Activated effector memory CD4-positive, alpha-beta T cell treated with anti-CD3 and anti-CD28 coated beads, Interleukin-2, amount 50 U/mL, for 16 hours (primary cell): ENCODE data around the gene RUFY3.
"Not testable (repeated sequence)": the region's sequence is repeated elsewhere in the genome, so short reads cannot be mapped to it uniquely, and the experiment has no call there.

Experiments used
- DNase-seq: peaks from one replicate; pipeline ENCODE4 v3.0.0-alpha.2; 2020

Gene RUFY3

DNA sequence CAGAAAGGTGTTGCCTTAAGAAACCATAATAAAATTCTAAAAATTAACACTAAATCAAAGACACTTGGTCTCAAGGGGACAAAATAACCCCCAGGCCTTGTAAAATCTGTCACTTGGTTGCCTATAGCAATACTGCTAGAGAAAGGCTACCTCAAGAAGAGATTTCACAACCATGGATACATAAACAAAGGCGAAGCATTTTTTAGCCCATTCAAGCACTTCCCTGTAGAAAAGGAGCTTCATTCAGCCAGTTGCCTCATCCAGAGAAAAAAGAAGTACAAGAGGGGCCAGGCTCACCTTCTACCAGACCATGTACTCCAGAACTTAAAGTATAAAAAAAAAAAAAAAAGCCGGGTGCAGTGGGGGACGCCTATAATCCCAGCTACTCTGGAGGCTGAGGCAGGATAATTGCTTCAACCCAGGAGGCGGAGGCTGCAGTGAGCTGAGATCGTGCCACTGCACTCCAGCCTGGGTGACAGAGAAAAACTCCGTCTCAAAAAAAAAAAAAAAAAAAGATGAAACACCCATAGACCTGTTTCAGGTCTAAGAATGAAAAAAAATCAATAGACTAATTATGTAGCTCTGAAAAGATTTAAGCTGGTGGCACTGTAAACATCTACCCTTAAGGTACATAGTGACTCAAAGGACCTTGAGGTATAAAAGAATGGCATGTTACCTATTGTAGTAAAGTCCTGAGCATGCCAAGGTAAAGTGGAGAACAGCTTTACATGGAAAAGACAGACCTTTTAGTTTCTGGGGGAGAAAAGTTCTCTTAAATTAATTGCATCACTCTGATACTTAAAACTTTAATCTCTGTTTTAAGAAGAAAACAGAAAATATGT is 18.0 kb downstream of the RUFY3 start:
- no peak for DNase-seq

DNA sequence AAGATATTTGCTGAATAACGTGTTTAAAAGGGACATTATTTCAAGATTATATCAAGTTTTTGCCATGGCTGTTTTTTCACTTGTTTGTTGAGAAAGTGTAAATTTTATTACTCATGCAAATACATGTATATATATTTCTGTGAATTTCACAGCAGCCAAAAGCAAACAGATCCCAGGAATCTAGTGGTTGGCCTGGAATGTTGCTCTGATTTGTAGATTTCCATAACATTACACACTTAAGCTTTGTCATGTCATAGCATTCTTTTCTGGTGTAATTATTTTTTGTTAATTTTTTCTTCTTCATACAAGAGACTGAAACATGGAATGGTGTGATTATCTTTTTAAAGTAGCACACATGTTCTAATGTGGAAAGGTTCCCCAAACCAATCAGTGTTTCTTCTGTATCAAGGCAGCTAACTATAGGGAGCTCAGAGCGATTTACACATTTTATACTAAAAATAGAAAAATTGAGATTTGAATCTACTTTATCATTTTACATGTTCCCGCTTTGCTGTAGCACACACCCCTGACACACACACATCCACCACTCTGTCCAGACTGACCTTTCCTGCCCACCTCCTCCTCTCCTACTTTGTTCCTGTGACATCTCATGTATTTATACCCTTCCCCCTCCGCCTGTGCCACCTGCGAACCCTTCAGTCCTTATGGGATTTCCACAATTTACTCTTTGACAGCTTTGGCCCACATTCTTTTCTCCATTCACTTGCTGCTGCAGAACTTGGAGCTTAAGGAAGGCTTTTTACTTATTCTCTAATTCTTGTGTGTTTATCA is 20.3 kb downstream of the RUFY3 start:
- no peak for DNase-seq

DNA sequence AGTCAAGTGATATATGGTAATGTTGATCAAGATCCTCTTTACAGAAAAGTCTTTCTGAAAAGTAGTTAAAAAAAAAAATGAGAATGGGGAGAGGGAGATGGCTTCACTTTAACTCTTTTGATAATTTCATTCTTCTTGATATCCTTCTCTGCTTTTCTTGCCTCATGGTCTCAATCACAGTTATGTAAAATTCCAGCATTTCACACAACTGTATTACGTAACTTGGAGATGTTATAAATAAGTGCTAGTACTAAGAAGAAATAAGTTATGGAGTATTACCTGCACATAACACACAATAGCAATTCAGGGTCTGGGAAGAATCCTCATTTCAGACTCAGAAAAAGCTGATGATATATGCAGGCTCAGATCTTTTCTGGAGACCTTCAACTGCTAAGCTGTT is 22.0 kb downstream of the RUFY3 start:
- DNase-seq = no peak

DNA sequence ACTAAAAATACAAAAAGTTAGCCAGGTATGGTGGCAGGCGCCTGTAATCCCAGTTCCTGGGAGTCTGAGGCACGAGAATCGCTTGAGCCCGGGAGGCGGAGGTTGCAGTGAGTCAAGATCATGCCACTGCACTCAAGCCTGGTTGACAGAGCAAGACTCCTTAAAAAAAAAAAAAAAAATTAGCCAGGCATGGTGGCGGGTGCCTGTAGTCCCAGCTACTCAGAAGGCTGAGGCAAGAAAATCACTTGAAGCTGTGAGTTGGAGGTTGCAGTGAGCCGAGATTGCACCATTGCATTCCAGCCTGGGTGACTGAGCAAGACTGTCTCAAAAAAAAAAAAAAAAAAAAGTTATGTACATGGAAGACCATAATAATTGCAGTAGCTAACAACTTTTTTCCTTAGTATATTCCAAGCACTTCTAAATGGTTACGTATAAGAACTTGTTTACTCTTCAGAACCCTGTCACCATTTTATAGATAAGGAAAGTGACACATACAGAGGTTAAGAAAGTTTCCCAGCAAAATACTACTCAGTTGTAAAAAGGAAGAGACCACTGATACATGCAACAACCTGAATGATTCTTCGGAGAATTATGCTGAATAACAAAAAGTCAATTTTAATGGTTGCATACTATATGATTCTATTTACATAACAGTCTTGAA is 24.5 kb downstream of the RUFY3 start:
- no peak for DNase-seq

DNA sequence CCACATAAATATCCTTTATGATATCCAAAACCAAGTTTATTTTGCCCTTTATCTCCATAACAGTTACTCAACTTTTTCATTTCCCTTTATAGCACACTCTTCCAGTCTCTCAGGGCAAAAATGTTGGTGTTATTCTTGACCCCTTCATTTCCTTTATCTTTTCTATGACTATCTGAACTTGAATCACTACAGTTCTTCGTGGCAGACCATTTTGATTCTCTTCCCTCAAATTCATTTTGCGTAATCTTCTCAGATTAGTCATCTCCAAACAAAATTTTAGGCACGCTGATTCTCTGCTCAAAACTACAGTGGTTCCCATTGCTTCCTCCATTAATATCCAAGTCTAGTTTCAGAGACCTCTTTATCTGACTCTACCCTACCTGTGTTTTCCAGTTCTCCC is 26.1 kb downstream of the RUFY3 start:
- no peak for DNase-seq

DNA sequence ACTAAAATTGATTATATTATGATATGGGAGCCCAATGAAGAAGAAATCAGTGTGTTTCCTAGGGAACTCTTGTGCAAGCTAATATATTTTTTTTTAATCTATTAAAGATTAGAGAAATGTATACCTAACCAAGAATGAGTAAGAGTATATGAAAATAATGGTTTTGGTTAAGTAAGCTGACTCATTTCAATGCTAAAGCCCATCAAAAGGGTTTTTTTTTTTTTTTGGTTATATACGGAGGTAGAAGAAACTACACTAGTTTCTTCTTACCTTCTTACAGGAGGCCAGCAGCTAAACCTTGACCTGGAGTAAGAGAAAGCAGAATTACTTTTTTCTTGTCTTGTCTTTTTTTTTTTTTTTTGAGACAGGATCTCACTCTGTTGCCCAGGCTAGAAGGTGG is 27.5 kb downstream of the RUFY3 start:
- no peak for DNase-seq

DNA sequence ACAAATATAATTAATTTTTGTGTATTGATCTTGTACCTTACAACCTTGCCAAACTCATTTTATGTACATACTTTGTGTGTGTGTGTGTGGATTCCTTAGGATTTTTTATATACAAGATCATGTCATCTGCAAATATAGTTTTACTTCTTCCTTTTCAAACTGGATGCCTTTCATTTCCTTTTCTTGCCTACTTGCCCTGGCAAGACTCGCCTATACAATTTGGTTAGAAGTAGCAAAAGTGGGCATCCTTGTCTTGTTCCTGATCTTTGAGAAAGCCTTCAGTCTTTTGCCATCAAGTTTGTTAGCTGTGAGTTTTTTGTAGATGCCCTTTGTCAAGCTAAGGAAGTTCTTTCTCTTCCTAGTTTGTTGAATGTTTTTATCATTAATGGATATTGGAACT is 30.5 kb downstream of the RUFY3 start:
- DNase-seq = no peak

DNA sequence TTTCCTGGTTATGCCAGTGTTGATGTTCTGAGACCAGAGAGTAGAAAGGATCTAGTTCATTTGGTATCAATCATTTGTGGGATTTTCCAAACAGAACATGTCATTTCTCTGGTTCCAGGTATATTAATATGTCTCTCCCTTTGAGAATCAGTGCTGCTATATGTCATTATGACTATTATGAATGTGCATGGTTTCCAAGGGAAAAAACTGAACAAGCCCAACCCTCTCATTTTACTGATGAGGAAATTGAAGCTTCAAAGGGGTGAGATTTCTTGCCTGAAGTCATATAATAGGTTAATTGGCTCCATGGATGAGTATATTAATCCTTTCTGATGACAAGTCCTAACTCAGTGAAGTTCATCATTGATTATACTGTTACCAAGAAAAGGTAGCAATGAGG is 31.9 kb downstream of the RUFY3 start:
- DNase-seq = no peak

DNA sequence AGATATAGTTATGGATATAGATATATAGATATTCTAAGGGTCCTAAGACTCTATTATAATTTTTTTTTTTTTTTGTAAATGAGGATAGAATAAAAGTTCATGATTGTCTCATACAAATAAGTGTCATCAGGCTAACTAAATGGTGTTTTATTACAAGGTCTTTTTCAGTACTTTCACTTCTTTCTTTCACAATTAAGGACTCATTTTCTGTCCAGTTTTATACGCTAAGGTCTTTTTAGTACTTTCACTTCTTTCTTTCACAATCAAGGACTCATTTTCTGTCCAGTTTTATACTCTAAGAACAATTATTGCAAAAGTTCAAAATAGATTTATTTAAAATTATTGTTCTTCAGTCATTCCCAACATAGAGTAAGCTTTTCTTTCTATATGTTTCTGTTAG is 32.7 kb downstream of the RUFY3 start:
- DNase-seq = no peak

DNA sequence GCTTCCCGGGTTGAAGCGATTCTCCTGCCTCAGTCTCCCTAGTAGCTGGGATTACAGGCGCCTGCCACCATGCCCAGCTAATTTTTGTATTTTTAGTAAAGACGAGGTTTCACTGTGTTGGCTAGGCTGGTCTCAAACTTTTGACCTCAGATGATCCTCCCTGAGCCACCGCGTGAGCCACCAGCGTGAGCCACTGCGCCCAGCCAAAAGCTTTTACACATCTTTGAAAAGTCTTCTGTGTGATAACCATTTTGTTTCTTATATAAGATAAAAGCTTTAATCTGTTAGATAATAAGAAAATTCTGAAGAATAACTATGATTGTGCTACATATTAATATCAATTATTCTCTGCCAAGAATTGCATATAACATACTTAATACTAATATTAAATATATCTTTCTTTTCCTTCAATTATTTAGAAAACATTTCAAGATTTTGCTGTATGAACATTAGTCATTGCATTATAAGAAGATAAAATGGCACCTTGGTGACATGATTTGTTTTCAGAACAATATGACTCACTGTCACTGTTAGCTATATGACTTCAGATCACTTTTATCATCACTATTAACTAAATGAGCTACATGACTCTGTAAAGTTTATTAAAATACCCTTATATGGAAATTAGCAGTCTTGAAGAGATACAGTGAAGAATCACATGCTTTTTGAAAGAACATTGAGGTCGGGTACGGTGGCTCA is 33.4 kb downstream of the RUFY3 start:
- DNase-seq = no peak

DNA sequence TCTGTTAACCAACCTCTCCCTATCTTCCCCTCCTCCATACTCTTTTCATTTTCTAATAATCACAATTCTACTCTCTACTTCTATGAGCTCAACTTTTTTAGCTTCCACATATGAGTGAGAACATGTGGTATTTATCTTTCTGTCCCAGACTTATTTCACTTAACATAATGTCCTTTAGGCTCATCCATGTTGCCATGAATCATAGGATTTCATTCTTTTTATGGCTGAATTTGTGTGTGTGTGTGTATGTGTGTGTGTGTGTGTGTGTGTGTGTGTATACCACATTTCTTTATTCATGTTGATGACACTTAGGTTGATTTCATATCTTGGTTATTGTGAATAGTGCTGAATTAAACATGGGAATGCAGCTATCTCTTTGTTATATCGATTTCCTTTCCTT is 37.4 kb downstream of the RUFY3 start:
- DNase-seq = no peak

DNA sequence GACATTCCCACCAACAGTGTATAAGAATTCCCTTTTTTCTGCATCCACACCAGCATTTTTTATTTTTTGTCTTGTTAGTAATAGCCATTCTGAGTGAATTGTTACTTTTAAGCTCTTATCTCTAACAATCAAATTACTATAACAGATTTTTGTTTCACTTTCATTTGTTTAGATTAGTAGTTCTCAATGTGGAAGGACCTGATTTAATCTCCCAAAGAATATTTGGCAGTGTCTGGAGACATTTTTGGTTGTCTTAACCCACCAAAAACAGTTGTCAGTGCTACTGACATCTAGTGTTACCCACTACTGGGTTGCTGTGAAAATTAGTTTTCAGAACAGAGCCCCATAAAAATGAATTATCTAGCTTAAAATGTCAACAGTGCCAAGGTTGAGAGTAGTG is 37.9 kb downstream of the RUFY3 start:
- no peak for DNase-seq

DNA sequence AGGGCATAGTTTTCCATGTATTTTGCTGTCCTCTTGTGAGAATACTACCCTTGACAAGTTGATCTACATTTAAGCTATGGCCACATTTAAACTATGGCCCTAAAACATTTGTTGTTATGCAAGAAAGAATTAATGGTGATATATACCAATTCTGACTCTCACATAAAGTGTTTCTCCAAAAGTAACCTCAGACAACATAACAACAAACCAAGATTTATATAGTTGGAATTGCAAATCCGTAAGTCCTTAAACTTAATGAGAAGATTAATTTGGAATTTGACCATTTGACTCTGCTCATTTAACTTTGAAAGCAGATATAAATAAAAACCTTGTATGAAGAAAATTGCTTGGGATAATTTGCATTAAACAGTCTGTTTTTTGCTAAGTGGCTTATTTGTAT is 38.9 kb downstream of the RUFY3 start:
- DNase-seq = no peak

DNA sequence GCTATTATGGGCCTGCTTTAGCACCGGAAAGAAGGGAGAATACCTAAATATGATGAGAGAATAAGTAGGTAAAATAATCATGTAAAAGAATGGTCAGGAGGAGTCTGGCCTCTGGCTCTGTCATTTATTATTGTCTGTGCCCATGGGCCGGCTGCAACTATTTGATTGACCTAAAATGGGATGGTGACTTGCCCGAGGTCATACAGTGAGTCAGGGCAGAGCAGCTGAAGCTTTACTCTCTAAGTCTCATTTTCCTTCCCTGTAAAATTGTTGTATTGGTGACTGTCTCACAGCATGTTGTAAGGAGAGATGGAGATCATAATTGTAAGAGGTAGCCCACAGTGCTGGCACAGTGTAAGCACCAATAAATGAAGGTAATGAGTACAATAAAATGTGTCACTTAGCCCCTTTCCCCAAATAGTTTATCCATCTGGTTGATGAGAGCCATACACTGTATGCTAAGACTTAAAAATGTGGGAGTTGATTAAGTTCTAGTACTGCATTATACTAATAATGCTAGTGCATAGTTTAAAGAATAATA is 39.6 kb downstream of the RUFY3 start:
- DNase-seq = no peak

DNA sequence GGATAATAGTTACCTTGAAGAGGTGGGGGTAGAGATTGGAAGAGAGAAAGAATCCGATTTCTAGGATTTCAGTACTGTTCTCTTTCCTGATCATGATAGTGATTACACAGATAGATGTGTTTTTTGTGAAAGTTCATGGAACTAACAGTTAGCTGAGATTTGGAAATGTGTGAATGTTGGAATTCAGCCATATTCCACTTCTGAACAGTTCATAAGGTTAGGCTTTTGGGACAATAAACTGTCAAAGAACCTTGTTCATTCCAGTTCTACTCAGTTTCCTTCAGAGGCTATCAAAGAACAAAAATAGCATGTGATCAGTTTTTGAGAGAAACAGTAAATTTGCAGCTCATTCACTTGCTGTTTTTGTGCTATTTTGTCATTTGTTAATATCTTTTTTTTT is 43.6 kb downstream of the RUFY3 start:
- no peak for DNase-seq

DNA sequence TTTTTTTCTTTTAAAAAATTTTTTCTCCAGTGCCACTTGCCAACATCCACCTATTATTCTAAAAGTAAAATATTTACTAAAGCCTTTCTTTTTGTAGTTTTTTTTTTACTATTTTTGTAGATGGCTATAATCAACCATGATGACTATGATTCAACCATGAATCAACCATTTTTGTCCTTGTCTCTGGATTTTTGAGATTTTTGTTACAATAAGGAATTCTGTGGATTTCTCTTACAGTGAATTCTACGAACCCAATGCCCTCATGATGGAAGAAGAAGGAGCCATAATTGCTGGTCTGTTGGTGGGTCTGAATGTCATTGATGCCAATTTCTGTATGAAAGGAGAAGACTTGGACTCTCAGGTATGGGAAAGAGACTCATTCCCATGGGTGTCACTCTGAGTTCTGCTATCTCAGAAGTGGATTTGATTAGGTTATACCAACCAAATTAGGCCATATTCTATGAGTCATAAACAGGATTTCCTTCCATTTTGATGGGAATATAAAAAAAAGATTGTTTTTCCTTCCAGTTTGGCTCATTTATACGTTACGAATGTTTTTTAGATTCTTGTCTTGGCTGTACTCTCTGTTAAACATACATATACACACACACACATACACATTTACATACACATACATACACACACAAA is 46.7 kb downstream of the RUFY3 start:
- no peak for DNase-seq

DNA sequence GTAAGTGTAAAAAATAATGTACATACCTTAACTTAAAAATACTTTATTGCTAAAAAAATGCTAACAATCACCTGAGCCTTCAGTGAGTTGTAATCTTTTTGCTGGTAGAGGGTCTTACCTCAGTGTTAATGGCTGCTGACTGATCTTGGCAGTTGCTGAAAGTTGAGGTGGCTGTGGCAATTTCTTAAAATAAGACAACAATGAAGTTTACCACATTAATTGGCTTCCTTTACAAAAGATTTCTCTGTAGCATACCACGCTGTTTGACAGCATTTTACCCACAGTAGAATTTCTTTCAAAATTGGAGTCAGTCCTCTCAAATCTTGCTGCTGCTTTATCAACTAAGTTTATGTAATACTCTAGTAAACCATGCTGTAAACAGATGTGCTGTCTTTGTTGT is 47.6 kb downstream of the RUFY3 start:
- not testable (repeated sequence) for DNase-seq

DNA sequence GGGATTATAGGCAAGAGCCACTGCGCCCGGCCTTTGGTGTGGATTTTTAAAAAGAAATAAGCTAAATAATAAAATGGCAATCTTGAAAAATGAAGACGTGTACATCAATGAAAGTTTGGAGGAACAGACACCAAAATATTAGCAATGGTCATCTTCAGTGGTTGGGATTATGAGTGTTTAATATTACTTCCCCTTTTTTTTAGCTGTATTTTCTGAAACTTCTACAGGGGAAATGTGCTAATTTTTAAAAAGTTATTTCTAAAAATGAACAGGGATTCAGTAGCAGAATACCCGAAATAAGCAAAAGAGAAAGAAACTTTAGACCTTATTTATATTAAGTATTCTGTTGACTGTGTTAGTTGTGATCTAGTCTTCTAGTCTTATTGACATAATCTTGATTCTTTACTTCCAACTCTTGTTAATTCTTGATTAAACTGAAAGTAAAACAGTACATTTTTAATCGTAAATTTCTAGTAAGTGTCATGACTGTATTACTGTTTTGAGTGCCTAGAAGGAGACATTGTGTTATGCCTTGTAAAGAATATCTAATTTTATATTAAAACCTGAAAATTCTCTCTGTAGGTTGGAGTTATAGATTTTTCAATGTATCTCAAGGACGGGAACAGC is 51.3 kb downstream of the RUFY3 start:
- DNase-seq = no peak

DNA sequence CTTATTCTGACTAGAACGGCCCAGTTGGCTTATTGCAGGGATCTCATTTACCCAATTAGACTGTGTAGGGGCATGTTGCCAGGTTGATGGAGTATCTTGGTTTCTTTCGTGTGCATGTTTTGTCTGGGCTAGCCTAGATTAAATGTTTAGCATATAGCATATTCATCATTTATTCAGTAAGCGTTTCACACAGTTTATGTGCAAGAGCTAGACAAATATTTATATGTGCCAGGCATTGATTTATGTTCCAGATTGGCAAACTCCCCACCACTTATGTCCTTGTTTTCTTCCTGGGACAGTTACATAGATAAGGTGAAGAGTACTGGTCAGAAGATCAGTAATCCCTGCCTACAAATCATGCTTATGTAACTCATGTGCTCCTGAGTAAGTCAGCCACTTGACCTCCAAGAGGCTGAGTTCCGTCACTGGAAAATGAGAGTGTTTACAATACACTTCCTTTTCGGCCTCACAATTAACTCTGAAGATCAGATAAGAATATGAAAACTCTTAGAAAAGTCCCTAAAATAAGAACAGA is 57.2 kb downstream of the RUFY3 start:
- DNase-seq = no peak

DNA sequence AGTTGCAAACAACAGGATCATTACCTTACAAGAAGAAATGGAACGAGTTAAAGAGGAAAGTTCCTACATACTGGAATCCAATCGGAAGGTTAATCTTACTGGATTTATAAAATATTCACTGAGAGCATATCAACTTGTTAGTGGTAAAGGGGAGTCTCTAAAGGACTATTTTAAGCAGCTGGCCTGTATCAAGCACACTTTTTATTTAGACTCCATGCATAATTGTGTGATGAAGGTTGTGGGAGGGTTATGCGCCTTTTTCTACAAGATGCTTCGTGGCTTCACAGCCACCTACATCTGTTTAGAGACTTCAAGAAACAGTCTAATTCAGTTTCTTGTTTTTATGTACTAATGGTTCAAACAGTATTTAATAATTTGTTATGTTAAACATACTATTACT is 61.3 kb downstream of the RUFY3 start:
- DNase-seq = no peak

DNA sequence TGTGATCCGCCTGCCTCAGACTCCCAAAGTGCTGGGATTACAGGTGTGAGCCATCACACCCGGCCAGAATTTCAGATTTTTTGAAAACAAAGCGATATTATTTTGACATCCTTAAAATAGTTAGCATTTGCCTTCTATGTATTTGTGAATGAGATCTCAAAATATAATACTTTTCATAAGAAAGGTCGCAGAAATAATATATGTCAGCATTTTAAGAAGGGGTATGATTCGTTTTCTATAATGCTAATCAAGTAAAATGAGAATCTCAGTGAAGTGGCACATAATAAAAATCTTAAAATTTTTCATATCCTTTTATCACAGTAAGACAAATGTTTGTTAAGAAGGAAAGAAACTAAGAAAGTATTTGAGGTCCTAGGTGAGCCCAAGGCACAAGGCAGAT is 65.7 kb downstream of the RUFY3 start:
- no peak for DNase-seq

DNA sequence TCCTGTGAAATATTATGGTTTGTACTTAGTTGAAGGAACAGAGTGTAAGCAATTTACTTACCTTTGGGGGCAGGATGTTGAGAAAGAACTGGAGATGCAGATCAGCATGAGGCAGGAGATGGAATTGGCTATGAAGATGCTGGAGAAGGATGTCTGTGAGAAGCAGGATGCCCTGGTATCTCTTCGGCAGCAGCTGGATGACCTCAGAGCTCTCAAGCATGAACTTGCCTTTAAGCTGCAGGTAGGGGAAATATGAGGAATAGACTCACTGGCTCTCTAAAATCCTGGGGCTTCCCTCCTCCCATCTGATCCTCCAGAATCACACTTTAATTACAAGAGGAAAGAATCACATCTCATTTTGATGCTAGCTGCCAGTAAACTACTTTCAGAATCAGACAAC is 67.0 kb downstream of the RUFY3 start:
- DNase-seq = no peak
